Measurements from ENCODE around the gene PROSER3.

DNA sequence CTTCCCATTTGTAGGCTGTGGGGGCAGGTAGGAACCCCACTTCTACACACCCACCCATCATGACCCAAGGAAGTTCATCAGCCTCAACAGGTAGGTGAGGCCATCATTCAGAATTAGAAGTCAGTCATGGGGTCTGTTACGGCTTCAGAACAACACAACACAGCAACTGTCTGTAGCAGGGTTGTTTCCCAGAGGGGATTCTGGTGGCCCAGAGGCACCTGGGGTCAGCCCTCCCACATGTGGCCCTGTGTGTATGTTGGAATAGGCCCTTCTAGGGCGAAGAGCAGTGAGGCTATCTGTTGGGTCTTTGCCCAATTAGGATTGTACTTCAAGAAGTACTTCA, 19.1 kb upstream of the PROSER3 start:
- TF ChIP-seq, protein P1, sequence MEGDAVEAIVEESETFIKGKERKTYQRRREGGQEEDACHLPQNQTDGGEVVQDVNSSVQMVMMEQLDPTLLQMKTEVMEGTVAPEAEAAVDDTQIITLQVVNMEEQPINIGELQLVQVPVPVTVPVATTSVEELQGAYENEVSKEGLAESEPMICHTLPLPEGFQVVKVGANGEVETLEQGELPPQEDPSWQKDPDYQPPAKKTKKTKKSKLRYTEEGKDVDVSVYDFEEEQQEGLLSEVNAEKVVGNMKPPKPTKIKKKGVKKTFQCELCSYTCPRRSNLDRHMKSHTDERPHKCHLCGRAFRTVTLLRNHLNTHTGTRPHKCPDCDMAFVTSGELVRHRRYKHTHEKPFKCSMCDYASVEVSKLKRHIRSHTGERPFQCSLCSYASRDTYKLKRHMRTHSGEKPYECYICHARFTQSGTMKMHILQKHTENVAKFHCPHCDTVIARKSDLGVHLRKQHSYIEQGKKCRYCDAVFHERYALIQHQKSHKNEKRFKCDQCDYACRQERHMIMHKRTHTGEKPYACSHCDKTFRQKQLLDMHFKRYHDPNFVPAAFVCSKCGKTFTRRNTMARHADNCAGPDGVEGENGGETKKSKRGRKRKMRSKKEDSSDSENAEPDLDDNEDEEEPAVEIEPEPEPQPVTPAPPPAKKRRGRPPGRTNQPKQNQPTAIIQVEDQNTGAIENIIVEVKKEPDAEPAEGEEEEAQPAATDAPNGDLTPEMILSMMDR (IDR thresholded peaks at IDR 0.05; ENCODE audit: insufficient read depth, low read length), result no peak
- TF ChIP-seq, protein P2, sequence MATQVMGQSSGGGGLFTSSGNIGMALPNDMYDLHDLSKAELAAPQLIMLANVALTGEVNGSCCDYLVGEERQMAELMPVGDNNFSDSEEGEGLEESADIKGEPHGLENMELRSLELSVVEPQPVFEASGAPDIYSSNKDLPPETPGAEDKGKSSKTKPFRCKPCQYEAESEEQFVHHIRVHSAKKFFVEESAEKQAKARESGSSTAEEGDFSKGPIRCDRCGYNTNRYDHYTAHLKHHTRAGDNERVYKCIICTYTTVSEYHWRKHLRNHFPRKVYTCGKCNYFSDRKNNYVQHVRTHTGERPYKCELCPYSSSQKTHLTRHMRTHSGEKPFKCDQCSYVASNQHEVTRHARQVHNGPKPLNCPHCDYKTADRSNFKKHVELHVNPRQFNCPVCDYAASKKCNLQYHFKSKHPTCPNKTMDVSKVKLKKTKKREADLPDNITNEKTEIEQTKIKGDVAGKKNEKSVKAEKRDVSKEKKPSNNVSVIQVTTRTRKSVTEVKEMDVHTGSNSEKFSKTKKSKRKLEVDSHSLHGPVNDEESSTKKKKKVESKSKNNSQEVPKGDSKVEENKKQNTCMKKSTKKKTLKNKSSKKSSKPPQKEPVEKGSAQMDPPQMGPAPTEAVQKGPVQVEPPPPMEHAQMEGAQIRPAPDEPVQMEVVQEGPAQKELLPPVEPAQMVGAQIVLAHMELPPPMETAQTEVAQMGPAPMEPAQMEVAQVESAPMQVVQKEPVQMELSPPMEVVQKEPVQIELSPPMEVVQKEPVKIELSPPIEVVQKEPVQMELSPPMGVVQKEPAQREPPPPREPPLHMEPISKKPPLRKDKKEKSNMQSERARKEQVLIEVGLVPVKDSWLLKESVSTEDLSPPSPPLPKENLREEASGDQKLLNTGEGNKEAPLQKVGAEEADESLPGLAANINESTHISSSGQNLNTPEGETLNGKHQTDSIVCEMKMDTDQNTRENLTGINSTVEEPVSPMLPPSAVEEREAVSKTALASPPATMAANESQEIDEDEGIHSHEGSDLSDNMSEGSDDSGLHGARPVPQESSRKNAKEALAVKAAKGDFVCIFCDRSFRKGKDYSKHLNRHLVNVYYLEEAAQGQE (IDR thresholded peaks at IDR 0.05; ENCODE audit: insufficient replicate concordance, low read depth), result no peak
- TF ChIP-seq GABPA (IDR thresholded peaks at IDR 0.05; ENCODE audit: low read depth), result no peak
- TF ChIP-seq POLR2AphosphoS5 (IDR thresholded peaks at IDR 0.05; ENCODE audit: low read depth), result no peak
